A549 (cell line): ENCODE results near the gene TTF2.

ENCODE experiments used
- CEBPB ChIP-seq, 2 experiments: fragments of >200 bp in 1 of 2; sonication (Bioruptor Twin) in 1 of 2; formaldehyde crosslinking in 1 of 2; IDR thresholded peaks; 2 replicates each; pipeline ENCODE4 v1.6.1; 2012 to 2016
- CHD2 ChIP-seq: fragments of 150-350 bp; IDR thresholded peaks from 2 replicates; pipeline ENCODE4 v1.6.1; 2014; ENCODE audit warnings: low read length; ENCODE audit not compliant: partially characterized antibody
- CTCF ChIP-seq: fragments of >200 bp; sonication (Bioruptor Twin); formaldehyde crosslinking; IDR thresholded peaks from 3 replicates; pipeline ENCODE4 v1.5.1; 2016
- EHMT2 ChIP-seq: fragments of 200-600 bp; sonication (generic); IDR thresholded peaks from 2 replicates; pipeline ENCODE4 v1.6.1; 2016; ENCODE audit warnings: antibody characterized with exemption, low read depth, mild to moderate bottlenecking, moderate library complexity
- ESRRA ChIP-seq: fragments of 150-350 bp; IDR thresholded peaks from 2 replicates; pipeline ENCODE4 v1.6.1; 2014; ENCODE audit warnings: mild to moderate bottlenecking, low read length, borderline replicate concordance
- HOXA7 ChIP-seq: fragments of 250-450 bp; sonication (Bioruptor Pico); IDR thresholded peaks from 2 replicates; pipeline ENCODE4 v1.5.0; 2020; ENCODE audit warnings: mild to moderate bottlenecking, moderate library complexity
- MAX ChIP-seq: IDR thresholded peaks from 2 replicates; pipeline ENCODE4 v1.6.1; 2012
- MYC ChIP-seq: IDR thresholded peaks from 2 replicates; pipeline ENCODE4 v1.6.1; 2012; ENCODE audit warnings: mild to moderate bottlenecking, inconsistent platforms, low read length, improper control_type of control experiment, borderline replicate concordance
- POLR2A ChIP-seq: IDR thresholded peaks from 2 replicates; pipeline ENCODE4 v1.6.1; 2012; ENCODE audit warnings: mild to moderate bottlenecking, low read length
- SMC3 ChIP-seq: fragments of >200 bp; sonication (Bioruptor Twin); formaldehyde crosslinking; IDR thresholded peaks from 3 replicates; pipeline ENCODE4 v1.6.1; 2018; ENCODE audit warnings: inconsistent platforms
- TP53 ChIP-seq: fragments of 250-450 bp; sonication (Bioruptor Pico); IDR thresholded peaks from 2 replicates; pipeline ENCODE4 v1.5.0; 2021; ENCODE audit warnings: mild to moderate bottlenecking, moderate library complexity
- ZNF302 ChIP-seq: fragments of 250-450 bp; sonication (Bioruptor Pico); IDR thresholded peaks from 2 replicates; pipeline ENCODE4 v1.9.0; 2021; ENCODE audit warnings: inconsistent platforms, mild to moderate bottlenecking, moderate library complexity
- TF ChIP-seq, protein P1 (sequence below): IDR thresholded peaks from 2 replicates; pipeline ENCODE4 v1.6.1; 2012

GRCh38 chr1:117067533-117068370 lies 7.6 kb downstream of the TTF2 start:
- peak; percentile 70 for TF ChIP-seq CTCF
- TF ChIP-seq MYC, result no peak
- TF ChIP-seq POLR2A, result no peak
- TF ChIP-seq, protein P1, sequence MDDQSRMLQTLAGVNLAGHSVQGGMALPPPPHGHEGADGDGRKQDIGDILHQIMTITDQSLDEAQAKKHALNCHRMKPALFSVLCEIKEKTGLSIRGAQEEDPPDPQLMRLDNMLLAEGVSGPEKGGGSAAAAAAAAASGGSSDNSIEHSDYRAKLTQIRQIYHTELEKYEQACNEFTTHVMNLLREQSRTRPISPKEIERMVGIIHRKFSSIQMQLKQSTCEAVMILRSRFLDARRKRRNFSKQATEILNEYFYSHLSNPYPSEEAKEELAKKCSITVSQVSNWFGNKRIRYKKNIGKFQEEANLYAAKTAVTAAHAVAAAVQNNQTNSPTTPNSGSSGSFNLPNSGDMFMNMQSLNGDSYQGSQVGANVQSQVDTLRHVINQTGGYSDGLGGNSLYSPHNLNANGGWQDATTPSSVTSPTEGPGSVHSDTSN, result no peak
- TF ChIP-seq ESRRA, result no peak
- TF ChIP-seq TP53 (CRISPR knock-in tag), result no peak
- TF ChIP-seq HOXA7 (CRISPR knock-in tag), result no peak
- TF ChIP-seq CEBPB (IDR thresholded peaks at IDR 0.05), result no peak
- TF ChIP-seq MAX, result no peak
- TF ChIP-seq EHMT2, result no peak
- TF ChIP-seq ZNF302 (CRISPR knock-in tag), result no peak
- no peak for TF ChIP-seq CHD2
- peak; percentile 81 for TF ChIP-seq SMC3
